CD4-positive, alpha-beta T cell treated with Interleukin-21 for 1 hour (primary cell): ENCODE measurements around the gene GRAMD4.
A peak's percentile ranks its signal among the peaks of the same experiment; 100 is the strongest.
"Not testable (repeated sequence)": the region's sequence is repeated elsewhere in the genome, so short reads cannot be mapped to it uniquely, and the experiment has no call there.

Experiments
- DNase-seq: peaks from one replicate; pipeline ENCODE4 v3.0.0-alpha.2; 2020

Gene GRAMD4

GRCh38 chr22:46640293-46641055, 20.3 kb downstream of the GRAMD4 start:
- DNase-seq, result no peak

GRCh38 chr22:46641811-46642266, 21.7 kb downstream of the GRAMD4 start:
- no peak for DNase-seq

- not testable (repeated sequence) for DNase-seq
These were observed 22.8 kb downstream of the GRAMD4 start for GRCh38 chr22:46642840-46643480.

GRCh38 chr22:46646531-46647215, 26.5 kb downstream of the GRAMD4 start:
- no peak for DNase-seq

GRCh38 chr22:46648225-46648820, 28.1 kb downstream of the GRAMD4 start:
- not testable (repeated sequence) for DNase-seq

GRCh38 chr22:46649141-46650077, 29.2 kb downstream of the GRAMD4 start:
- no peak for DNase-seq

GRCh38 chr22:46650078-46650810, 30.1 kb downstream of the GRAMD4 start:
- no peak for DNase-seq

- DNase-seq, result no peak
These were observed 31.1 kb downstream of the GRAMD4 start for GRCh38 chr22:46651316-46651715.

GRCh38 chr22:46652081-46652846, 32.1 kb downstream of the GRAMD4 start:
- DNase-seq, result no peak

GRCh38 chr22:46652847-46653331, 32.7 kb downstream of the GRAMD4 start:
- no peak for DNase-seq

GRCh38 chr22:46653596-46653995, 33.4 kb downstream of the GRAMD4 start:
- DNase-seq, result peak; percentile 14

- DNase-seq, result no peak
These were observed 34.2 kb downstream of the GRAMD4 start for GRCh38 chr22:46654426-46654825.

GRCh38 chr22:46654927-46655595, 34.9 kb downstream of the GRAMD4 start:
- DNase-seq, result no peak

GRCh38 chr22:46655861-46656608, 35.8 kb downstream of the GRAMD4 start:
- no peak for DNase-seq

GRCh38 chr22:46656856-46657654, 36.9 kb downstream of the GRAMD4 start:
- DNase-seq, result no peak

- DNase-seq, result no peak
These were observed 37.4 kb downstream of the GRAMD4 start for GRCh38 chr22:46657655-46657953.

- DNase-seq, result no peak
These were observed 38.1 kb downstream of the GRAMD4 start for GRCh38 chr22:46657996-46658947.
